GM21515 (cell line): Measurements from ENCODE around the gene GPR142.

ENCODE experiments used
- ATAC-seq: cut with Tn5 transposase; IDR thresholded peaks from one replicate; pipeline ENCODE4 v1.9.1; 2021; ENCODE audit not compliant: unreplicated experiment

The GPR142 gene, protein sequence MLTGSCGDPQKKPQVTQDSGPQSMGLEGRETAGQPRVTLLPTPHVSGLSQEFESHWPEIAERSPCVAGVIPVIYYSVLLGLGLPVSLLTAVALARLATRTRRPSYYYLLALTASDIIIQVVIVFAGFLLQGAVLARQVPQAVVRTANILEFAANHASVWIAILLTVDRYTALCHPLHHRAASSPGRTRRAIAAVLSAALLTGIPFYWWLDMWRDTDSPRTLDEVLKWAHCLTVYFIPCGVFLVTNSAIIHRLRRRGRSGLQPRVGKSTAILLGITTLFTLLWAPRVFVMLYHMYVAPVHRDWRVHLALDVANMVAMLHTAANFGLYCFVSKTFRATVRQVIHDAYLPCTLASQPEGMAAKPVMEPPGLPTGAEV

GRCh38 chr17:74367206-74367605, at the start of gene GPR142:
TSS of gene GPR142 (plus strand) at chr17:74367506. CDS start at chr17:74369541, 2,035 bp downstream.
- ATAC-seq, result no peak

GRCh38 chr17:74318391-74318790, 48.9 kb upstream of the GPR142 start:
- no peak for ATAC-seq

GRCh38 chr17:74324521-74324920, 42.8 kb upstream of the GPR142 start:
- no peak for ATAC-seq

- ATAC-seq, result no peak
Measured at GRCh38 chr17:74325376-74325742, 41.9 kb upstream of the GPR142 start.

GRCh38 chr17:74325743-74326379, 41.4 kb upstream of the GPR142 start, which contains the start of gene KIF19:
TSS of gene KIF19 (plus strand) at chr17:74326226. CDS start at chr17:74326350, 124 bp downstream.
- no peak for ATAC-seq

- no peak for ATAC-seq
Measured at GRCh38 chr17:74326506-74326905, 40.8 kb upstream of the GPR142 start.

- no peak for ATAC-seq
Measured at GRCh38 chr17:74328487-74328886, 38.8 kb upstream of the GPR142 start.

DNA sequence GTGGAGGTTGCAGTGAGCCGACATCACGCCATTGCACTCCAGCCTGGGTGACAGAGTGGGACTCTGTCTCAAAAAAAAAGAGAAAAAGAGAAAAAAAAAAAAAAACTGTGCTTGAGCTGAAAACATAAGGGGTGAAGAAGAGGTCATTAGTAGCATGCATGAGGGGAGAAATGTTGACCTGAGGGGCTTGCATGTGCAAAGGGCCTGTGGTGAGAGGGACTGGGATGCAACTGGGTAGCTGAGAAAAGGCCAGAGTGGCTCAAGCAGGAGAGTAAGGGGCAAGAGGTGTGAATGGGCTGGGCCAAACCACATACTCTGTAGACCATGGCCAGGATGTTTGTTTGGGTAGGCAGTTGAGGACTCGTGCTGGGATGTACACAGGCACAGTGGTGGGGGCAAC, 37.9 kb upstream of the GPR142 start:
- ATAC-seq, result no peak

DNA sequence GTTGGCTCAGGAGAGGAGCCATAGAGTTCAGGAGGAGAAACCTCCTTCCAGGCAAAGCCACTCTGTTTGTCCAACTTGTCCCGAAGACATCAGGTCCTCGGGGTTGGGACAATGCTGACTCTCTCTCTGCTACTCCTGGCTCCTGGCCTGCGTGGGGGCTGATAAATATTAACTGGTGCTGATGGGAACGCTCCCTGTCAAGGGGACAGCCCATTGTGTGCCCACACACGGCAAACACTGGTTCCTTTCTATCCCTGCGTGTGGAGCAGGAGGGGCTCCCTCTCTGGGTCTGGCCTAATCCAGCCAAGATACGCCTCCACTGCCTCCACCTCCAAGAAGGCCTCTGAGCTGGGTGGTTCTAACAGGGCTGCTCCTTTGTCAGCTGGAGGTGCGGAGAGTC, 36.9 kb upstream of the GPR142 start:
- no peak for ATAC-seq

DNA sequence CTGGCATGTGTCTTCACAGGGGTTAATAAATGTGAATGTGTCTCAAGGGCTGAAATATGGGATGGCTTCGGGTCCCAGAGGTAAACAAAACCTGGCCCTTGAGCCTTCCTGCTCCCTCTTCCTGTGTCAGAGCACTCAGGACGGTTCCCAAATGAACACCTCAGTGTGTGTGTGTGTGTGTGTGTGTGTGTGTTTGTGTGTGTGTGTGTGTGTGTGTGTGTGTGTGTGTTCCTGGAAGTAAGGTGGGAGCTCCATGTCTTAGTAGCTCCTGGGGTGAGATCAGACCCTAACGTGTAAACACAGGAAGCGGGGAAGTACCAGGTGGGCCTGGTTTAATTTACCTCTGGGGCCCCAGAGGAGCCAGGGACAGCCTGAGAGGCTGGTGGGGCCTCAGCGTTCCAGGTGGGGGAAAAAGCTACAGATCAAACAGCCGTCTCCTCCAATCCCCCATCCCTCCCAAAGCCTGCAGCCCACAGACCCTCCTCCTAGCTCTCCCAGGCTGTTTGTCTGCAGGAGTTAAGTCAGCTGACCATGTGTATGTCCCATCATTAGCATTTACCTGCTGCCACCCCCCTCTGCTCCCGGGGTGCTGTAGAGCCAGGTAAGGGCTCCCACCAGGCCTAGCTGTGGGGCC, 35.2 kb upstream of the GPR142 start:
- no peak for ATAC-seq

- no peak for ATAC-seq
Measured at GRCh38 chr17:74332763-74333283, 34.5 kb upstream of the GPR142 start.

DNA sequence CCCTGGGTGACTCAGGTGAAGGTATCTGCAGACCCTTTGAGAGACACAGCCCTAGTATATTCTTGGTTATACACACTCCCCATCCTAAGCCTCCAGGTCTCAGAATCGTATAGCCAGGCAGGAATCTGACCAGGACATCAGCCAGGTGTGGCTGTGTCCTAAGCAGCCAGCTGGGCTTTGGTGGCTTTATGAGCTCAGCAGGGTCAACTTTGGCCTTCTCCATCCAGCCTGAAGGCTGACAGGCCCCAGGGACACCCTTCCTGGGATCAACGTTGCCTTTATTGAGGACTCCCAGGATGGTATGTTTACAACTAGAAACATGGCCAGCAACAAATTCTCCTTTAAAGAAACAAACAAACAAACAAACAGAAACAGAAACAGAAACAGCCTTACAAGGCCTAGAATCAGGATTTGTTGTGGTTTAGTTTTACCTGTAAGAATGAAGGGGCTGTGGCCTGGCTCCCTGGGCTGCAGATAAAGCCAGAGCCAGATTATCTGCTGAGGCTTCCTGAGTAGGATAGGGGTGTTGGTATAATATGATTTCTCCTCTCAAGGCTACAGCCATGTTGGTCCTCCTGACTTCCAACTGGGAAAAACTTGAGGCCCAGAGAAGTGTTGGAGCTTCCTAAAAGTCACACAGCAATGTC, 32.8 kb upstream of the GPR142 start:
- ATAC-seq, result no peak

DNA sequence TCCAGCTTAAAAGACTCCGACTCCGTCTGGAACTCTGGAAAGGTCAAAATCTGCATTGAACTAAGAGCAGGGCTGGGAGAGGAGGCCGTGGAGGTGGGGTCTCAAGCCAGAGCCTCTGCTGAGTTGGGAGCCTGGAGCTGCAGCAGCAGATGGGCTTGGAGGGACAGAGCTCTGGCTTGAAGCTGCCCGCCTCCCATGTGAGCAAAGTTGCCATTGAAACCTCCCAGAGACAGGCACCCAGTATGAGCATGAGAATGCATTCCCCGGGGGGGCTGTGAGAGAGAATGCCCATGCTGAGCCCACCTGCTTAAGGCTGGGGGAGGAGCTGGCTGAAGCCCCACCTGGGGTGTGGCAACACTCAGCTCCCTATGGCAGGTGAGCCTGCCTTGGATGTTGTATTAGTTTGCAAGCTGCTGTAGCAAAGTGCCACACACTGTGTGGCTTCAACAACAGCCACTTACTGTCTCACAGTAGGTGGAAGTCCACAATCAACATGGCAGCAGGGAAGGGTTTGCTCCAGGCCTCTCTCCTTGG, 31.7 kb upstream of the GPR142 start:
- no peak for ATAC-seq

- no peak for ATAC-seq
Measured at GRCh38 chr17:74336307-74336706, 31.0 kb upstream of the GPR142 start.

- ATAC-seq, result no peak
Measured at GRCh38 chr17:74337834-74338500, 29.3 kb upstream of the GPR142 start.

- no peak for ATAC-seq
Measured at GRCh38 chr17:74339537-74340195, 27.6 kb upstream of the GPR142 start.

- ATAC-seq, result no peak
Measured at GRCh38 chr17:74340470-74341023, 26.8 kb upstream of the GPR142 start.

DNA sequence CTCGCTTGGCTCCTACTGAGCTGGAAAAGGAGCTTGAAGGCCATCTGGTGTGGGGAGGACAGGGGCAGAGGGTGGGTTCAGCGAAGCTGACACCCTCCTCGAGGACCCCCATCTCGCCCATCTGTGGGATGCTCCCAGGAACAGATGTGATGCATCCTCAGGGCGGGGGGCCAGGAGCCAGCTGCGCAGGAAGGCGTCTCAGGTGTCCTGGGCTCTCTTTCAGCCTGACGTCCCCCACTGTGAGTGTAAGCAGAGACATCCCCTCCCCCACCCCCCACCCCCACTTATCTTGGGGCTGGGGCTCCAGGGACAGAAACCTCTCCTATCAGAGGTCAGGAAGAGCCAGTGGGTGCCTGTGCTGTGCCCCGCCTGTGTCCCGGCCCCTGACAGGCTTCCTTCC, 25.1 kb upstream of the GPR142 start:
- no peak for ATAC-seq

GRCh38 chr17:74343121-74343520, 24.2 kb upstream of the GPR142 start:
- no peak for ATAC-seq
